ENCODE results near the gene SLC35F1. TPM values are rescaled to one million over a fixed set of nuclear protein-coding genes. Genes with fewer than 3 reads are reported as not detected.

SLC35F1 gene
- total and polyA plus RNA-seq, 10 of the 15 experiments (the other 5 are each of a cell fraction or from before 2014, with no cell fraction given): 0.01 TPM; not detected in 9

GRCh38 chr6:117971637-117972036 is 64.6 kb downstream of the SLC35F1 start (continued):
- TF ChIP-seq CEBPZ (IDR thresholded peaks at IDR 0.05; ENCODE audit: low read depth, low read length) (no peak), ZZZ3 (IDR thresholded peaks at IDR 0.05; ENCODE audit: control insufficient read depth, insufficient read length, low read depth) (no peak), EZH2 (IDR thresholded peaks at IDR 0.05; ENCODE audit: borderline replicate concordance, control insufficient read depth, low read depth, low read length) (no peak), HDAC2 (IDR thresholded peaks at IDR 0.05) (no peak), ZNF217 (IDR thresholded peaks at IDR 0.05) (no peak), MAX (IDR thresholded peaks at IDR 0.05; ENCODE audit: low read depth, low read length) (no peak), LARP7 (IDR thresholded peaks at IDR 0.05) (no peak), RBBP5 (conservative IDR thresholded peaks at IDR 0.05) (no peak)

DNA sequence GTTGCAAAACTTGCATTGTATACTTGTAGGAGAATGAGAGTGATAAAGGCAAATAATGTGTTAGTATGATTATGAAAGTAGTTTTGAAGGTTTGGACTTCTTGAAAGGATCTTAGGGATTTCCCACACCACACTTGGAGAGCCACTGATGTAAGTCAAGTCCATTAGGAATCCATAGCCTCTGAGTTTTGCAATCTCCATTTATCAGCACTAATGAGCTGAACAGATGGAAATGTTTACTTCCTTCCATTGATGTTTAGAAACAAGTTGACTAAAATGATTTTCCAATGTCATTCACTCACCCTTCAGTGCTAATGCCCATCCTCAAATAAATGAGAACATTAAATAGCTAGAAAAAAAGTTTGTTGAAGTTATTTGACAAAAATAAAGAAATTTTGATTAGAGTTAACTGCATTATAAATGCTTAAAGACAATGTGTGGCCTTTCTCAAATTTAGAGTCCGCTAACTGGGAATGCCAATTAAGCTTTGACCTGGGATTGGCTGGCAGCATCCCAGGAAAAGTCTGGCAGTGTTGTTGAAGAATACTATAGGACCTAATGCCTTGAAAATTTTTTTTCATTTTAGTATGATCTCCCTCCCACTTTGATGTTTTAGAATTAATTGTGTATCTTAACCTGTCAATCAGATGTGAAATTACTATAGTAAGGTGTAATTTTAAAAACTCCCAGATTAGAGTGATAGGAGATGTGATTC is 68.0 kb downstream of the SLC35F1 start:
- no peak overlapping the region for H3K9ac ChIP-seq (ENCODE audit: control insufficient read depth, insufficient read depth, low read length)
- 0% methylated on average over 1 of the region's 1 CpG for WGBS (ENCODE audit: insufficient coverage, insufficient replicate concordance, low lambda C conversion rate, missing lambda C conversion rate)
- no peaks in the 10 kb centered on the region for H3K9me3 ChIP-seq (replicated peaks; ENCODE audit: control insufficient read depth, insufficient read depth, low read length)
- no peaks in the 10 kb centered on the region for H3K36me3 ChIP-seq (ENCODE audit: control insufficient read depth in 2 of 2, insufficient read depth in 2 of 2, low read length in 1 of 2)
- H3K4me1 ChIP-seq (ENCODE audit: control insufficient read depth, insufficient read depth, low read length): no peaks in the 10 kb centered on the region
- no peak for TF ChIP-seq ASH2L (IDR thresholded peaks at IDR 0.05; ENCODE audit: borderline replicate concordance, low read depth)
- TF ChIP-seq CHD4 (IDR thresholded peaks at IDR 0.05): no peak
- no peak for TF ChIP-seq BRCA1 (IDR thresholded peaks at IDR 0.05; ENCODE audit: low read depth, low read length)
- TF ChIP-seq RBBP5 (conservative IDR thresholded peaks at IDR 0.05): no peak
- no peak for TF ChIP-seq EED (IDR thresholded peaks at IDR 0.05; ENCODE audit: low read depth)
- no peak for TF ChIP-seq MYC (IDR thresholded peaks at IDR 0.05; ENCODE audit: insufficient read depth, insufficient read length, insufficient replicate concordance, low read length, severe bottlenecking)
- TF ChIP-seq BMI1 (IDR thresholded peaks at IDR 0.05; ENCODE audit: borderline replicate concordance): no peak
- TF ChIP-seq SIN3A (IDR thresholded peaks at IDR 0.05; ENCODE audit: low read depth, low read length): no peak
- H3K27ac ChIP-seq (ENCODE audit: control insufficient read depth, insufficient read depth): no peak overlapping the region
- H3K4me2 ChIP-seq (ENCODE audit: control insufficient read depth, insufficient read depth): no peak overlapping the region
- ChIA-PET SMC1A (ENCODE audit: uncharacterized antibody, unreplicated experiment) (interaction anchor here (1.5 kb wide), 1 partner anchor 17 kb away, joined by 3 read pairs; no protein-coding TSS in a partner anchor), POLR2A (interaction anchor here (0.6 kb wide), 1 partner anchor 92 kb away, joined by 7 read pairs; no protein-coding TSS in a partner anchor), CTCF (interaction anchor here (0.6 to 4.9 kb wide), 15 partner anchors 8 to 1093 kb away, joined by 3 to 33 read pairs (median 4); no protein-coding TSS in a partner anchor), RAD21 (ENCODE audit: unreplicated experiment) (no interaction called here)
- no TSS peak for BruUV-seq (replicated peaks)
- H3K27me3 ChIP-seq (replicated peaks in 1 of 2; ENCODE audit: control insufficient read depth in 2 of 2, insufficient read depth in 2 of 2, low read length in 1 of 2): no peaks in the 10 kb centered on the region
- DNase-seq (ENCODE audit: low read depth, low spot score): no peak
- intact Hi-C loops (cut with micrococcal nuclease; ENCODE audit: unreplicated experiment): loop anchor here (5.0 kb wide), 3 partner anchors 133 to 642 kb away; no protein-coding TSS in a partner anchor
- no peak overlapping the region for H2AFZ ChIP-seq (ENCODE audit: control insufficient read depth, low read depth, low read length)
- no peak for ATAC-seq
- no peak overlapping the region for H3K4me3 ChIP-seq
- in situ Hi-C loops (cut with MboI): loop anchor here (10.0 to 25.0 kb wide), 2 partner anchors 290 to 812 kb away; no protein-coding TSS in a partner anchor
- H3K79me2 ChIP-seq (ENCODE audit: control insufficient read depth, insufficient read depth, low read length): no peaks in the 10 kb centered on the region
- no peak for FAIRE-seq
- no peaks in the 10 kb centered on the region for H4K20me1 ChIP-seq (ENCODE audit: control insufficient read depth, insufficient read depth)
